Measurements from ENCODE around the gene RAG1.
"Not testable (repeated sequence)": the region's sequence is repeated elsewhere in the genome, so short reads cannot be mapped to it uniquely, and the experiment has no call there.

RAG1 gene

GRCh38 chr11:36534276-36534840, 33.4 kb upstream of the RAG1 start:
- H3K36me3 ChIP-seq (ENCODE audit: control insufficient read depth, low read length) = no peaks in the 10 kb centered on the region
- no peaks in the 10 kb centered on the region for H3K9me2 ChIP-seq (replicated peaks; ENCODE audit: control insufficient read depth, low read length)
- H3K4me1 ChIP-seq (ENCODE audit: control insufficient read depth, low read length) = no peaks in the 10 kb centered on the region
- no peaks in the 10 kb centered on the region for H3K79me2 ChIP-seq (ENCODE audit: control insufficient read depth, low read length)
- H3K4me3 ChIP-seq (ENCODE audit: low read length) = no peak overlapping the region
- no peak for TF ChIP-seq CTCF (IDR thresholded peaks at IDR 0.05; ENCODE audit: low read depth, low read length, poor library complexity, severe bottlenecking)
- TF ChIP-seq EZH2phosphoT487 (IDR thresholded peaks at IDR 0.05; ENCODE audit: borderline replicate concordance, low read length) = no peak
- no peaks in the 10 kb centered on the region for H4K20me1 ChIP-seq (ENCODE audit: control insufficient read depth, insufficient read depth, low read depth, low read length)
- H3K27ac ChIP-seq (ENCODE audit: low read depth, low read length) = no peak overlapping the region
- no peak overlapping the region for H3K4me2 ChIP-seq (ENCODE audit: low read length)
- H3K27me3 ChIP-seq (ENCODE audit: control insufficient read depth, low read length) = no peaks in the 10 kb centered on the region
- H3K9me3 ChIP-seq (ENCODE audit: control insufficient read depth, insufficient read depth, low read length) = no peaks in the 10 kb centered on the region
- no peaks in the 10 kb centered on the region for H3F3A ChIP-seq (ENCODE audit: control insufficient read depth, insufficient read depth)

- TF ChIP-seq CTCF (IDR thresholded peaks at IDR 0.05; ENCODE audit: low read depth, low read length, poor library complexity, severe bottlenecking) = no peak
- TF ChIP-seq EZH2phosphoT487 (IDR thresholded peaks at IDR 0.05; ENCODE audit: borderline replicate concordance, low read length) = no peak
- Histone ChIP-seq H3F3A (ENCODE audit: control insufficient read depth, insufficient read depth) (no peaks in the 10 kb centered on the region), H3K27ac (ENCODE audit: low read depth, low read length) (no peak overlapping the region), H3K36me3 (ENCODE audit: control insufficient read depth, low read length) (no peaks in the 10 kb centered on the region), H3K9me3 (ENCODE audit: control insufficient read depth, insufficient read depth, low read length) (no peaks in the 10 kb centered on the region), H3K79me2 (ENCODE audit: control insufficient read depth, low read length) (no peaks in the 10 kb centered on the region), H3K4me2 (ENCODE audit: low read length) (no peak overlapping the region), H3K9me2 (replicated peaks; ENCODE audit: control insufficient read depth, low read length) (no peaks in the 10 kb centered on the region), H3K27me3 (ENCODE audit: control insufficient read depth, low read length) (no peaks in the 10 kb centered on the region), H3K4me3 (ENCODE audit: low read length) (no peak overlapping the region), H3K4me1 (ENCODE audit: control insufficient read depth, low read length) (no peaks in the 10 kb centered on the region), H4K20me1 (ENCODE audit: control insufficient read depth, insufficient read depth, low read depth, low read length) (no peaks in the 10 kb centered on the region)
Observed at GRCh38 chr11:36540998-36541397, 26.8 kb upstream of the RAG1 start.

- H3K79me2 ChIP-seq (ENCODE audit: control insufficient read depth, low read length) = no peaks in the 10 kb centered on the region
- no peaks in the 10 kb centered on the region for H4K20me1 ChIP-seq (ENCODE audit: control insufficient read depth, insufficient read depth, low read depth, low read length)
- TF ChIP-seq CTCF (IDR thresholded peaks at IDR 0.05; ENCODE audit: low read depth, low read length, poor library complexity, severe bottlenecking) = no peak
- TF ChIP-seq EZH2phosphoT487 (IDR thresholded peaks at IDR 0.05; ENCODE audit: borderline replicate concordance, low read length) = no peak
- H3K4me2 ChIP-seq (ENCODE audit: low read length) = no peak overlapping the region
- no peaks in the 10 kb centered on the region for H3K4me1 ChIP-seq (ENCODE audit: control insufficient read depth, low read length)
- no peaks in the 10 kb centered on the region for H3K9me3 ChIP-seq (ENCODE audit: control insufficient read depth, insufficient read depth, low read length)
- H3K4me3 ChIP-seq (ENCODE audit: low read length) = no peak overlapping the region
- H3F3A ChIP-seq (ENCODE audit: control insufficient read depth, insufficient read depth) = no peaks in the 10 kb centered on the region
- no peaks in the 10 kb centered on the region for H3K27me3 ChIP-seq (ENCODE audit: control insufficient read depth, low read length)
- H3K9me2 ChIP-seq (replicated peaks; ENCODE audit: control insufficient read depth, low read length) = no peaks in the 10 kb centered on the region
- no peak overlapping the region for H3K27ac ChIP-seq (ENCODE audit: low read depth, low read length)
- H3K36me3 ChIP-seq (ENCODE audit: control insufficient read depth, low read length) = no peaks in the 10 kb centered on the region
Observed at GRCh38 chr11:36550385-36551115, 17.3 kb upstream of the RAG1 start.

GRCh38 chr11:36557390-36557789, 10.4 kb upstream of the RAG1 start:
- not testable (repeated sequence) for H3K79me2 ChIP-seq (ENCODE audit: control insufficient read depth, low read length); H3K4me1 ChIP-seq (ENCODE audit: control insufficient read depth, low read length); H3K4me3 ChIP-seq (ENCODE audit: low read length); H3K27ac ChIP-seq (ENCODE audit: low read depth, low read length); H4K20me1 ChIP-seq (ENCODE audit: control insufficient read depth, insufficient read depth, low read depth, low read length); H3F3A ChIP-seq (ENCODE audit: control insufficient read depth, insufficient read depth); H3K4me2 ChIP-seq (ENCODE audit: low read length); H3K9me3 ChIP-seq (ENCODE audit: control insufficient read depth, insufficient read depth, low read length); H3K36me3 ChIP-seq (ENCODE audit: control insufficient read depth, low read length); H3K9me2 ChIP-seq (replicated peaks; ENCODE audit: control insufficient read depth, low read length); H3K27me3 ChIP-seq (ENCODE audit: control insufficient read depth, low read length)
